ENCODE results near the gene FABP1.

Gene FABP1

DNA sequence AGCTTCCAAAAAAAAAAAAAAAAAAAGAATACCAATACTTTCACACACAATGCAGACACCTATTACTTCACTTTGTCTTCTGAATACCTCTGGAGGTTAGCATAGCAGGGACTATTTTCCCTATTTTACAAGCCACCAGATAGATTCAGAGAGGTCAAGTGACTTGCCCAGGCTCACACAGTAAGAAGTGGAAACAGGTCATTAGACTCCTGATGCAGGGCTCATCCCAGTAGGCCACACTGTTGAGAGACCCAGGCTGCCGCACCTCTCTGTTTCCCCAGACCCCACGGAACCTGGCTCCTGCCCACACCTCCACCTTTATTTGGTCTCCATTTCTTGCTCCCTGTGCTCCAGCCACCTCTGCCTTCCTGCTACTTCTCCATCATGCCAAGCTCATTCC lies 40.8 kb downstream of the FABP1 start:
- Histone ChIP-seq H3K36me3 (ENCODE audit: insufficient read depth, low read length) (no peaks in the 10 kb centered on the region), H3K9ac (ENCODE audit: low read depth, low read length) (no peak overlapping the region), H3K9me3 (replicated peaks; ENCODE audit: low read length) (no peaks in the 10 kb centered on the region), H3K4me3 (ENCODE audit: low read length) (no peak overlapping the region), H3K4me1 (ENCODE audit: control insufficient read depth, insufficient read depth, low read length) (no peaks in the 10 kb centered on the region), H3K4me2 (ENCODE audit: low read length) (no peak overlapping the region), H3K27me3 (ENCODE audit: control insufficient read depth, insufficient read depth, low read length) (peaks cover 8% of the 10 kb centered on the region)

DNA sequence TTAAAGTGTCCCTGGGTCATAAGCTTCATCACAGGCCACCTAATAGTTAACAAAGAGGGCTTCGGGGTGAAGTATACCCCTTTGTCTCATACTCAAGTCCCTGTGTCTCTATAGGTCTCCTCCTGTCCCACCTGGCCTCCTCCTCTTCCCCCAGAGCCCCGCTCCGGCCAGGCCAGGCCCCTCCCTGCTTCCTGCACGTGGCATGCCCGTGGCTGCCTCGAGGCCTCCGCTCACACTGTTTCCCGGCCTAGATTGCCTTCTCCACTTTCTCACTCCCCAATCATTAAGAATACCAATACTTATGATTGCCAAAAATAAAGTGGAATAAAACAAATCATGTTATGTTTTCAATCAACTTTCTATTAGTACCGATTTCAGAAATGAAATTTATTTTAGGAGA lies 41.5 kb downstream of the FABP1 start:
- no peaks in the 10 kb centered on the region for H3K9me3 ChIP-seq (replicated peaks; ENCODE audit: low read length)
- no peak overlapping the region for H3K4me3 ChIP-seq (ENCODE audit: low read length)
- peaks cover 8% of the 10 kb centered on the region for H3K27me3 ChIP-seq (ENCODE audit: control insufficient read depth, insufficient read depth, low read length)
- H3K4me2 ChIP-seq (ENCODE audit: low read length) = no peak overlapping the region
- H3K36me3 ChIP-seq (ENCODE audit: insufficient read depth, low read length) = no peaks in the 10 kb centered on the region
- H3K4me1 ChIP-seq (ENCODE audit: control insufficient read depth, insufficient read depth, low read length) = no peaks in the 10 kb centered on the region
- no peak overlapping the region for H3K9ac ChIP-seq (ENCODE audit: low read depth, low read length)

DNA sequence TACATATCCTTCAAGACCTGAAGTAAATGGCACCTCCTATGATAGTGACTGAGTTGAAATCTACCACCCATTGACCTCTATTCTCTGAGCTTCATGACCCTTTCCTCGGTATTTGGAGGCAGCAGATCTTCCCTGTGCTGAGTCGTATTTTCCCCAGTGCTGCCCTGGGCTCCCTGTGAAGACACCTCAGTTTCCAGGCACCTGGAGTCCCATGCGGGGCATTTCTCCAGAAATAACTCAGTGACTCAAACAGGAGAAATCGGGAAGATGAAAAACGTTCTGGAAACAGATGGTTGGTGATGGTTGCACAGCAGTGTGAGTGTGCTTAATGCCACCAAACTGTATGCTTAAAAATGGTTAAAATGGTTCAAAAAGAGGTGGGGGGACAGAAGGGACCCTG lies 42.3 kb downstream of the FABP1 start:
- H3K27me3 ChIP-seq (ENCODE audit: control insufficient read depth, insufficient read depth, low read length) = peaks cover 8% of the 10 kb centered on the region
- H3K9me3 ChIP-seq (replicated peaks; ENCODE audit: low read length) = no peaks in the 10 kb centered on the region
- no peak overlapping the region for H3K9ac ChIP-seq (ENCODE audit: low read depth, low read length)
- H3K36me3 ChIP-seq (ENCODE audit: insufficient read depth, low read length) = no peaks in the 10 kb centered on the region
- no peaks in the 10 kb centered on the region for H3K4me1 ChIP-seq (ENCODE audit: control insufficient read depth, insufficient read depth, low read length)
- no peak overlapping the region for H3K4me2 ChIP-seq (ENCODE audit: low read length)
- no peak overlapping the region for H3K4me3 ChIP-seq (ENCODE audit: low read length)

DNA sequence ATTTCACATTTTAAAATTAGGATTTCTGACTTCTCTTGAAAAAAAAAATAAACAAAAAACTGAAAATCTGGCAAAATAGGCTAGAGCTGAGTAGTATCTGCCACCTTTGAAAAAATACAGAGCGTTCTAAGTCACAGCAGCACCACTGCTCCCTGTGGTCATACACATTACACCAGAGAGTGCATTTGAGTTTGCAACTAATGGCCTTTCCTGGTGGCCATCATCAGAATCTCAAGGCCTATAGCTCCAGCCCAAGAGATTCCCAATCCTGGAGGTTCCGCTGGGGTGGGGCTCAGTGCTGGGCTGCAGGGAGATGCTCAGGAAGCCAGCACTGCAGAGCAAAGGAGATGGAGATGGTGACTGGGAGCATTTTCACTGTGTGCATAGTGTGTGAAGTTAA lies 42.8 kb downstream of the FABP1 start:
- Histone ChIP-seq H3K4me2 (ENCODE audit: low read length) (no peak overlapping the region), H3K4me1 (ENCODE audit: control insufficient read depth, insufficient read depth, low read length) (no peaks in the 10 kb centered on the region), H3K9ac (ENCODE audit: low read depth, low read length) (no peak overlapping the region), H3K9me3 (replicated peaks; ENCODE audit: low read length) (no peaks in the 10 kb centered on the region), H3K36me3 (ENCODE audit: insufficient read depth, low read length) (no peaks in the 10 kb centered on the region), H3K27me3 (ENCODE audit: control insufficient read depth, insufficient read depth, low read length) (peaks cover 13% of the 10 kb centered on the region), H3K4me3 (ENCODE audit: low read length) (no peak overlapping the region)

DNA sequence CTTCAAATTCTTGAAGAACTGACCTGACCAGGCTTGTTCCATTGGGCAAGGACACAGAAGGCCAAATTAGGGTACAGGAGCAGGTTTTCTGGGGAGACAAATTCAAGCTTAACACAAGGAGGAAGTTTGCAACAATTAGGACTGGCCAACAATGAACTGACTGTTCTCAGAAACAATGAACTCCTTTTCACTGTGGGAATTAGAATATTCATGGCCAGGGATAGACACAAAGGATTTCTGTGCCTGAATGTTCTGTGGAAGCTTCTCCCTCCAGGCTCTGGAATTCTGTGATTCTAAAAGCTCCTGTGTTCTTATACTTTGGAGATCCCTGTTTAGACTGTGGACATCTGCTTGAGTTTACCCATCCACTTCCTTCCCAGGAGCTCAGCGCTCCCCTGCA lies 45.1 kb downstream of the FABP1 start:
- Histone ChIP-seq H3K9ac (ENCODE audit: low read depth, low read length) (no peak overlapping the region), H3K36me3 (ENCODE audit: insufficient read depth, low read length) (no peaks in the 10 kb centered on the region), H3K4me1 (ENCODE audit: control insufficient read depth, insufficient read depth, low read length) (no peaks in the 10 kb centered on the region), H3K4me2 (ENCODE audit: low read length) (no peak overlapping the region), H3K4me3 (ENCODE audit: low read length) (no peak overlapping the region), H3K27me3 (ENCODE audit: control insufficient read depth, insufficient read depth, low read length) (peaks cover 15% of the 10 kb centered on the region), H3K9me3 (replicated peaks; ENCODE audit: low read length) (no peaks in the 10 kb centered on the region)

DNA sequence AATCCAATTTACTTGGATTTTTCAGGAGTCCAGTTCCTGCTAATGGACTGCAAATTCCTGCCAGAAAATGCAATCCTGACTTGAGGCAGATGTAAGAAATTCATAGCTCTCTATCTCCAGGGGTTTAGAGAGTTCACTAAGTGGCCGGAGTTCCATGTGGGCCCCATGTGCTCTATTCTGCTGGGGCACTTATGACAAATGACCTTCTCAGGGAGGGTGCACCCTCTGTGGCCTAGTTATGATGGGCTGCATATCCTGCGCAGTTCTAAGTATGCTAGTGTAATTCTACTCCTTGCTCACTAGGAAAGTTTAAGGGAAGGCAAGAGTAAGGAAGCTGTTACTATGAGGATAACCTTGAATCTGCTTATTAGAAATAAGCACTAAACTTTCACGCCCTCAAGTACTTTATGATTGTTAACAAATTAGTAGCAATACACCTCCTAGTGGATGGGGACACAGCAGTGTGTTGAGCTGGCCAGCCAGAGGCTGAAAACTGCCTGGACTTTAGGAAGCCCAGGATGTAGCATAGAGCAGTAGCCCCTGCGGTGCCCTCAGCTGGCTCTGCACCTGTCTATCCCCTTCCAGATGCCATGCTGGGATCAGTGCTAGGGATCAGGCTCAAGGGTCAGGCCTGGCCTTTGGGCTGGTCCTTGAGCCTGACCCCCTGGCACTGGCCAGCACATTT lies 45.8 kb downstream of the FABP1 start:
- Histone ChIP-seq H3K27me3 (ENCODE audit: control insufficient read depth, insufficient read depth, low read length) (peaks cover 15% of the 10 kb centered on the region), H3K9me3 (replicated peaks; ENCODE audit: low read length) (no peaks in the 10 kb centered on the region), H3K36me3 (ENCODE audit: insufficient read depth, low read length) (no peaks in the 10 kb centered on the region), H3K4me1 (ENCODE audit: control insufficient read depth, insufficient read depth, low read length) (no peaks in the 10 kb centered on the region), H3K4me2 (ENCODE audit: low read length) (no peak overlapping the region), H3K9ac (ENCODE audit: low read depth, low read length) (no peak overlapping the region), H3K4me3 (ENCODE audit: low read length) (no peak overlapping the region)

DNA sequence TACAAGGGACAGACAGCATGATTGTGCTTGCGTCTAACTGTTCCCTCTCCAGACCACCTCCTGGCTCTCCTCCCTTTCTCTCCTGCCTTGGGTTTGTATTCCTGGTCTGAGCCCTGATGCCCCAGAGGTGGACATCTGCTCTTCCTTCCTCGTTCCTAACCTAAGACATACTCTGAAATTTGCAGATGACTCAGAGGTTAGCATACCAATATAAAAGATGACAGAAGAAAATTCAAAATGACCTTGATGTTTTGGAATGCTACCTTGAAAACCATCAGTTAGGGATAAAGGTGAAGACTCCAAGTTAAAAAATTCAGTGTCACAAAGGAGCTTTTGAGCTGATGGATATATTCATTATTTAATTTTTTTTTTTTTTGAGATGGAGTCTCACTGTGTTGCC lies 47.3 kb downstream of the FABP1 start:
- H3K36me3 ChIP-seq (ENCODE audit: insufficient read depth, low read length) = no peaks in the 10 kb centered on the region
- no peak overlapping the region for H3K9ac ChIP-seq (ENCODE audit: low read depth, low read length)
- no peak overlapping the region for H3K4me2 ChIP-seq (ENCODE audit: low read length)
- no peaks in the 10 kb centered on the region for H3K9me3 ChIP-seq (replicated peaks; ENCODE audit: low read length)
- peaks cover 11% of the 10 kb centered on the region for H3K27me3 ChIP-seq (ENCODE audit: control insufficient read depth, insufficient read depth, low read length)
- H3K4me3 ChIP-seq (ENCODE audit: low read length) = no peak overlapping the region
- no peaks in the 10 kb centered on the region for H3K4me1 ChIP-seq (ENCODE audit: control insufficient read depth, insufficient read depth, low read length)

DNA sequence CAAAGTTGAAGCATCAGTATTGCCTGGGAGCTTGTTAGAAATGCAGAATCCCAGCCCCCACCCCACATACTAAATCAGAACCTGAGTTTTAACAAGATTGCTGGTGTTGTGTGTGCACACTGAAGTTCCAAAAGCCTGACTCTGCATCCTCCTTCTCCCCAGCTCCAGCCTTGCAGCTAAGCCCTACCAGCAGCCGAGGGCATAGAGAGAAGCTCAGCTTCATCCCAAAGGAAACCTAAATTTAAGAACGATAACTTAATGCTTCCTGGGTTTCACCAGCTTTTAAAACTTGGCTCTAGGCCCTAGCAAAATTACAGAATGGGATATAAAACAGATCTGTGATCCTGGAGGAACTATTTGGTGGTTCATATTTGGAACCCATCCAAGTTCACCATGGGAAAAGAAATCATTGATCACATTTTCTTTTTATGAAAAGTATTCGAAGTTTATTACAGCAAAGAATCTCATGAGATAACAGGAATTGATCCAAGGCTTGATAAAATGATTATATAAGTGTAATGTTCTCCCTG lies 49.2 kb downstream of the FABP1 start:
- Histone ChIP-seq H3K4me2 (ENCODE audit: low read length) (no peak overlapping the region), H3K4me1 (ENCODE audit: control insufficient read depth, insufficient read depth, low read length) (peaks cover 5% of the 10 kb centered on the region), H3K27me3 (ENCODE audit: control insufficient read depth, insufficient read depth, low read length) (peaks cover 10% of the 10 kb centered on the region), H3K4me3 (ENCODE audit: low read length) (no peak overlapping the region), H3K9ac (ENCODE audit: low read depth, low read length) (no peak overlapping the region), H3K36me3 (ENCODE audit: insufficient read depth, low read length) (no peaks in the 10 kb centered on the region), H3K9me3 (replicated peaks; ENCODE audit: low read length) (no peaks in the 10 kb centered on the region)

DNA sequence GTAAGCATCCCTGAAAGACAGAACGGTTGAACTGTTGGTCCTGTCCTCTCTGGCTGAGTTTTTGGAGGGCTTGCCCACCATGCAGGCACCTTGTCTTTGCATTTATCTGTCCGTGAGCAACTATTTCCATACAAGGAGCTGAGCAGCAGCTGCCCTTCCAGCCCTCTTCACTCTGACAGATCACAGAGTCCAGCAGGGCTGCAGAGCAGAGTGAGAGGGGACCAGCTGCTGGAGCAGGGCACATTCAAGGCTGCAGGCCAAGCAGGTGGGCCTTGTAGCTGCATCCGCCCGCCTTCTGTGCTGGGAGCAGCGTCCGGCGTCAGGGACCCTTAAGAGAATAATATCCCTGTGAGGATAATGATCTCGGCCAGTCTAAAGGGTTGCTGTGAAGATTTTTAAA lies 50.8 kb downstream of the FABP1 start:
- H3K4me1 ChIP-seq (ENCODE audit: control insufficient read depth, insufficient read depth, low read length) = peaks cover 5% of the 10 kb centered on the region
- H3K4me2 ChIP-seq (ENCODE audit: low read length) = no peak overlapping the region
- H3K36me3 ChIP-seq (ENCODE audit: insufficient read depth, low read length) = no peaks in the 10 kb centered on the region
- no peaks in the 10 kb centered on the region for H3K9me3 ChIP-seq (replicated peaks; ENCODE audit: low read length)
- no peak overlapping the region for H3K4me3 ChIP-seq (ENCODE audit: low read length)
- peaks cover 7% of the 10 kb centered on the region for H3K27me3 ChIP-seq (ENCODE audit: control insufficient read depth, insufficient read depth, low read length)
- no peak overlapping the region for H3K9ac ChIP-seq (ENCODE audit: low read depth, low read length)

DNA sequence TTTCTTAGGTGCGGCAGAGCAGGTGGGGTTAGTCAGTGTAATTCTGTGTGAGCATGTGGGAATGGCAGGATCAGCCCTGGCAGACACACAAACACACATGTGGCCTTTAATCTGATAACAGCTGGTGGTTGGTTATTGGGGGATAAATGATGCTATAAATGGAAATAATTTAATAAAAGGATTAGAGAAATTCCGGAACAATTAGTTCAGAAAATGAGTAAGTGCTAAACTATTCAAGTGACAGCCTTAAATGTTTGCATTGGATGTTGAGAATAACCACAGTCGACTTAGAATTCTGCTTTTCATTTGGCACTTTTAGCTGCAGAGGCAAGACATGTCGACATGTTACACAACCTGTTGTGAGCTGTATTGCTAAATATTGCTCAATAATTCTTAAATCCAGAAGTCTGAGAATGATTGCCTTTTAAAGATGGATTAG lies 53.0 kb downstream of the FABP1 start:
- Histone ChIP-seq H3K4me1 (ENCODE audit: control insufficient read depth, insufficient read depth, low read length) (peaks cover 5% of the 10 kb centered on the region), H3K4me2 (ENCODE audit: low read length) (no peak overlapping the region), H3K27me3 (ENCODE audit: control insufficient read depth, insufficient read depth, low read length) (peaks cover under 1% of the 10 kb centered on the region), H3K9me3 (replicated peaks; ENCODE audit: low read length) (no peaks in the 10 kb centered on the region), H3K4me3 (ENCODE audit: low read length) (no peak overlapping the region), H3K36me3 (ENCODE audit: insufficient read depth, low read length) (no peaks in the 10 kb centered on the region), H3K9ac (ENCODE audit: low read depth, low read length) (no peak overlapping the region)

DNA sequence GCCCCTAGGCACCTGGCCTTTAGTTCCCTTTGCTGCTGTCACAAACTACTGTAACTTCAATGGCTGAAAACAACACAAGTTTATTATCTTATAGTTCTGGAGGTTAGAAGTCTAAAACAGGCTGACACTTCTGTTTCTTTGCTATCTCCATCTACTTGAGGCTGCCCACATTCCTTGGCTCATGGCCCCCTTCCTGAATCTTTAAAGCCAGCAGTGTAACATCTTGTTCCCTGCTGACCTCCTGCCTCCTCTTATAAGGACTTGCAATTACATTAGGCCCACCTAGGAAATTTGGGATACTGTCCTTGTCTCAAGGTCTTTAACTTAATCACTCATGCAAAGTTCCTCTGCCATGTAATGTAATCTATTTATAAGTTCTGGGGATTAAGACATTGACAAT lies 53.7 kb downstream of the FABP1 start:
- Histone ChIP-seq H3K4me3 (ENCODE audit: low read length) (no peak overlapping the region), H3K9me3 (replicated peaks; ENCODE audit: low read length) (no peaks in the 10 kb centered on the region), H3K27me3 (ENCODE audit: control insufficient read depth, insufficient read depth, low read length) (no peaks in the 10 kb centered on the region), H3K36me3 (ENCODE audit: insufficient read depth, low read length) (no peaks in the 10 kb centered on the region), H3K4me2 (ENCODE audit: low read length) (no peak overlapping the region), H3K4me1 (ENCODE audit: control insufficient read depth, insufficient read depth, low read length) (peaks cover 5% of the 10 kb centered on the region), H3K9ac (ENCODE audit: low read depth, low read length) (no peak overlapping the region)

All from skeletal muscle satellite cell (primary cell).